DOHH2 (cell line): ENCODE results near the gene AFAP1.

Experiments used
- H3F3A ChIP-seq: fragments of 200-600 bp; sonication (generic), shearing (Covaris generic); 2 replicates; pipeline ENCODE4 v1.6.0; 2016; ENCODE audit warnings: antibody characterized with exemption, mild to moderate bottlenecking; ENCODE audit not compliant: control insufficient read depth, insufficient read depth
- H3K27ac ChIP-seq: fragments of 200-600 bp; sonication (generic); 2 replicates; pipeline ENCODE4 v1.5.1; 2014; ENCODE audit warnings: low read depth, mild to moderate bottlenecking, low read length, moderate library complexity
- H3K27me3 ChIP-seq: fragments of 200-600 bp; sonication (generic); 2 replicates; pipeline ENCODE4 v1.6.1; 2014; ENCODE audit warnings: mild to moderate bottlenecking, low read length, mixed read lengths; ENCODE audit not compliant: control insufficient read depth
- H3K36me3 ChIP-seq: fragments of 200-600 bp; sonication (generic); 2 replicates; pipeline ENCODE4 v1.6.1; 2014; ENCODE audit warnings: mild to moderate bottlenecking, low read length, moderate library complexity, mixed read lengths; ENCODE audit not compliant: control insufficient read depth
- H3K4me1 ChIP-seq: fragments of 200-600 bp; sonication (generic); 2 replicates; pipeline ENCODE4 v1.6.1; 2014; ENCODE audit warnings: mild to moderate bottlenecking, low read length, mixed read lengths; ENCODE audit not compliant: control insufficient read depth
- H3K4me2 ChIP-seq: fragments of 200-600 bp; sonication (generic); 2 replicates; pipeline ENCODE4 v1.6.0; 2014; ENCODE audit warnings: mild to moderate bottlenecking, low read length, moderate library complexity
- H3K4me3 ChIP-seq: fragments of 200-600 bp; sonication (generic); 2 replicates; pipeline ENCODE4 v1.5.1; 2014; ENCODE audit warnings: mild to moderate bottlenecking, low read length, mixed read lengths
- H3K79me2 ChIP-seq: fragments of 200-600 bp; sonication (generic); 2 replicates; pipeline ENCODE4 v1.6.1; 2014; ENCODE audit warnings: mild to moderate bottlenecking, low read length, mixed read lengths; ENCODE audit not compliant: control insufficient read depth
- H3K9me2 ChIP-seq: fragments of 200-600 bp; sonication (generic); replicated peaks from 2 replicates; pipeline ENCODE4 v1.6.1; 2014; ENCODE audit warnings: mild to moderate bottlenecking, low read length, mixed read lengths; ENCODE audit not compliant: control insufficient read depth
- H3K9me3 ChIP-seq: fragments of 200-600 bp; sonication (generic); 2 replicates; pipeline ENCODE4 v1.6.1; 2014; ENCODE audit warnings: antibody characterized with exemption, low read length, mixed read lengths; ENCODE audit not compliant: control insufficient read depth, insufficient read depth
- H4K20me1 ChIP-seq: fragments of 200-600 bp; sonication (generic); 2 replicates; pipeline ENCODE4 v1.6.0; 2014; ENCODE audit warnings: low read depth, mild to moderate bottlenecking, antibody characterized with exemption, low read length, moderate library complexity; ENCODE audit not compliant: control insufficient read depth, insufficient read depth
- CTCF ChIP-seq: fragments of 200-600 bp; sonication (generic); IDR thresholded peaks from one replicate; pipeline ENCODE4 v1.5.1; 2014; ENCODE audit warnings: antibody characterized with exemption, mild to moderate bottlenecking, low read depth, low read length; ENCODE audit not compliant: poor library complexity, severe bottlenecking
- EZH2phosphoT487 ChIP-seq: fragments of 200-600 bp; sonication (generic); IDR thresholded peaks from 2 replicates; pipeline ENCODE4 v1.6.1; 2017; ENCODE audit warnings: borderline replicate concordance, mild to moderate bottlenecking, antibody characterized with exemption, low read length, moderate library complexity, mixed read lengths

Gene AFAP1

GRCh38 chr4:7854216-7854615 lies 85.4 kb downstream of the AFAP1 start:
- H3F3A ChIP-seq = no peaks in the 10 kb centered on the region

GRCh38 chr4:7853271-7853670 lies 86.4 kb downstream of the AFAP1 start:
- Histone ChIP-seq H3K9me3 (no peaks in the 10 kb centered on the region), H3K4me1 (no peaks in the 10 kb centered on the region), H3K27me3 (peaks cover 8% of the 10 kb centered on the region), H3K4me3 (no peak overlapping the region), H3F3A (no peaks in the 10 kb centered on the region), H3K79me2 (no peaks in the 10 kb centered on the region), H3K36me3 (no peaks in the 10 kb centered on the region), H3K4me2 (no peak overlapping the region), H4K20me1 (no peaks in the 10 kb centered on the region), H3K9me2 (no peaks in the 10 kb centered on the region), H3K27ac (no peak overlapping the region)
- TF ChIP-seq EZH2phosphoT487 = no peak
- TF ChIP-seq CTCF = no peak

More at GRCh38 chr4:7854216-7854615, 85.4 kb downstream of the AFAP1 start:
- no peaks in the 10 kb centered on the region for H4K20me1 ChIP-seq
- no peaks in the 10 kb centered on the region for H3K9me2 ChIP-seq
- no peaks in the 10 kb centered on the region for H3K79me2 ChIP-seq
- peaks cover 8% of the 10 kb centered on the region for H3K27me3 ChIP-seq
- no peaks in the 10 kb centered on the region for H3K9me3 ChIP-seq
- H3K36me3 ChIP-seq = no peaks in the 10 kb centered on the region
- no peaks in the 10 kb centered on the region for H3K4me1 ChIP-seq
- no peak overlapping the region for H3K27ac ChIP-seq
- H3K4me2 ChIP-seq = no peak overlapping the region
- TF ChIP-seq CTCF (no peak), EZH2phosphoT487 (no peak)
- no peak overlapping the region for H3K4me3 ChIP-seq

- Histone ChIP-seq H3K4me3 (no peak overlapping the region), H3K9me2 (no peaks in the 10 kb centered on the region), H3K27ac (no peak overlapping the region), H3K9me3 (no peaks in the 10 kb centered on the region), H3F3A (no peaks in the 10 kb centered on the region), H4K20me1 (no peaks in the 10 kb centered on the region), H3K36me3 (no peaks in the 10 kb centered on the region), H3K79me2 (no peaks in the 10 kb centered on the region), H3K27me3 (peaks cover 6% of the 10 kb centered on the region), H3K4me2 (no peak overlapping the region), H3K4me1 (no peaks in the 10 kb centered on the region)
- no peak for TF ChIP-seq CTCF
- TF ChIP-seq EZH2phosphoT487 = no peak
These were observed 87.0 kb downstream of the AFAP1 start for GRCh38 chr4:7852568-7853185.
